Fibroblast of mammary gland (primary cell): ENCODE measurements around the gene ST3GAL3.

ENCODE experiments used
- DNase-seq: peaks from one replicate; pipeline ENCODE4 v3.0.0-alpha.2; 2010; ENCODE audit warnings: low read depth
- H3K4me3 ChIP-seq: 2 replicates; pipeline ENCODE4 v1.5.1; 2011; ENCODE audit warnings: low read depth, mild to moderate bottlenecking, low read length, moderate library complexity; ENCODE audit not compliant: control insufficient read depth
- CTCF ChIP-seq: conservative IDR thresholded peaks from 2 replicates; pipeline ENCODE4 v1.5.1; 2011; ENCODE audit warnings: low read depth, low read length, inconsistent platforms; ENCODE audit not compliant: control insufficient read depth, insufficient read depth

ST3GAL3 gene

DNA sequence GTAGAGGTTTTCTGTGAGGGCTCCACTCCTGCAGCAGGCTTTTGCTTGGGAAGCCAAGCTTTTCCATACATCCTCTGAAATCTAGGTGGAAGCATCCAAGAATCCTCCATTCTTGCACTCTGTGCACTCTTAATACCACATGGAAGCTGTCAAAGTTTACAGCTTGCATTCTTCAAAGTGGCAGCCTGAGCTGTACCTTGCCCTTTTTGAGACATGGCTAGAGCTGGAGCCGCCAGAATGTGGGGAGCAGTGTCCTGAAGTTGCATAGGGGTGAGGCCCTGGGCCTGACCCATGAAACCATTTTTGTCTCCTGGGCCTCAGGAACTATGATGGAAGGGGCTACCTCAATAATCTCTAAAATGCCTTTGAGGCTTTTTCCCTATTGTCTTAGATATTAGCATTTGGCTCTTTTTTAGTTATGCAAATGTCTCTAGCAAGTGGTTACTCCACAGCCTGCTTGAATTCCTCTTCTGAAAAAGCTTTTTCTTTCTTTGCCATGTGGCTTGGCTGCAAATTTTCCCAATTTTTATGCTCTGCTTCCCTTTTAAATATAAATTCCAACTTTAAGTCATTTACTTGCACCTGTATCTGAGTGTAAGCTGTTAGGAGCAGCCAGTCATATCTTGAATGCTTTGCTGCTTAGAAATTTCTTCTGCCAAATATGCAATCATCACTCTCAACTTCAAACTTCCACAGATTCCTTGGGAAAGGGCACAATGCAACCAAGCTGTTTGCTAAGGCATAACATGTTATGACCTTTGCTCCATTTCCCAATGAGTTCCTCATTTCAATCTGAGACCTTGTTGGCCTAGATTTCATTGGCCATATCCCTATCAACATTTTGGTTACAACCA is 134.2 kb downstream of the ST3GAL3 start:
- no peak overlapping the region for H3K4me3 ChIP-seq
- DNase-seq: no peak
- no peak for TF ChIP-seq CTCF

GRCh38 chr1:43842175-43842498 is 134.8 kb downstream of the ST3GAL3 start:
- DNase-seq: no peak
- TF ChIP-seq CTCF: no peak

GRCh38 chr1:43843684-43844083 is 136.3 kb downstream of the ST3GAL3 start:
- H3K4me3 ChIP-seq: no peak overlapping the region
- no peak for DNase-seq
- TF ChIP-seq CTCF: no peak

More at GRCh38 chr1:43842175-43842498, 134.8 kb downstream of the ST3GAL3 start:
- H3K4me3 ChIP-seq: no peak overlapping the region

DNA sequence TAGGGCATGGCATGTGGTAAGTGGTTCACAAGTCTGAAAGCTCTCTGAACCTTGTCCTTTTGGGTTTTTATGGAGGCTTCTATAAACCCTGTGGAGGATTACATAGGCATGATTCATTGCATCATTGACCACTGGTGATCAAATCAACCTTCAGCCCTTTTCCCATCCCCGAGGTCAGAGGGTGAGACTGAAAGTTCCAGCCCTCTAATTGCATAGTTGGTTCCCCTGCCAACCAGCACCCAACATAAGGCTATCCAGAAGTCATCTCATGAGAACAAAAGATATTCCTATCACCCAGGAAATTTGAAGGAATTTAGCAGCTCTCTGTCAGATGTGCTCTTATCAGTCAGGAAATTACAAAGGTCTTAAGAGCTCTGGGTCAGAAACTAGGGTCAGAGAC is 136.8 kb downstream of the ST3GAL3 start:
- TF ChIP-seq CTCF: no peak
- H3K4me3 ChIP-seq: no peak overlapping the region
- peak; percentile 33 for DNase-seq

DNA sequence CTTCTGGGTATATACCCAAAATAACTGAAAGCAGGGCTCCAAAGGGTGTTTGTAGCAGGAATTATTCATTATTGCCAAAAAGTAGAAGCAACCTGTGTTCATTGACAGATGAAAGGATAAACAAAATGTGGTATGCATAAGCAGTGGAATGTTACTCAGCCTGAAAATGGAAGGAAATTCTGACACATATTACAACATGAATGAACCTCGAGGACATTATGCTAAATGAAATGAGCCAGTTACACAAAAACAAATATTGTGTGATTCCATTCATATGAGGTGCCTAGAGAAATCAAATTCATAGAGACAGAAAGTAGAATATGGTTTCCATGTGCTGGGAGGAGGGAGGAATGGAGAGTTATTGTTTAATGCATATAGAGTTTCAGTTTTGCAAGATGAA is 140.0 kb downstream of the ST3GAL3 start:
- H3K4me3 ChIP-seq: no peak overlapping the region
- no peak for TF ChIP-seq CTCF
- DNase-seq: no peak

DNA sequence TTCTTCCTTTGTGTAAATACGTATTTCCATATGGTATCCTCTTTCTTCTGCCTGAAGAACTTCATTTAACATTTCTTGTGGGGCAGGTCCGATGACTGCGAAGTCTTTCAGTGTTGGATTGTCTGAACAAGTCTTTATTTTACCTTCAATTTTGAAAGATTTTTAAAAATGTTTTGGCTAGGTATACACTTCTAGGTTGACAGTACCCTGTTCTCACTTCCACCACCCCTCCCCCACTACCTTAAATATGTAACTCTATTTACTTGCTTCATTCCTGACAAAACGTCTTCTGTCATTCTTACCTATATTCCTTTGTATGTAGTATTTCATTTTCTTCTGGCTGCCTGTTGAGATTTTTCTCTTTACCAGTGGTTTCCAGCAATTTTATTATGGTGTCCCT is 140.5 kb downstream of the ST3GAL3 start:
- DNase-seq: no peak
- TF ChIP-seq CTCF: no peak
- no peak overlapping the region for H3K4me3 ChIP-seq
